ENCODE measurements around the gene PET117. TPM values are rescaled to one million over a fixed set of nuclear protein-coding genes. Genes with fewer than 3 reads are reported as not detected.

PET117 gene
- total and polyA plus RNA-seq, 2 donors (not counting 3 experiments of a cell fraction or from before 2014, with no cell fraction given) = 4.6 to 11.4 TPM

DNA sequence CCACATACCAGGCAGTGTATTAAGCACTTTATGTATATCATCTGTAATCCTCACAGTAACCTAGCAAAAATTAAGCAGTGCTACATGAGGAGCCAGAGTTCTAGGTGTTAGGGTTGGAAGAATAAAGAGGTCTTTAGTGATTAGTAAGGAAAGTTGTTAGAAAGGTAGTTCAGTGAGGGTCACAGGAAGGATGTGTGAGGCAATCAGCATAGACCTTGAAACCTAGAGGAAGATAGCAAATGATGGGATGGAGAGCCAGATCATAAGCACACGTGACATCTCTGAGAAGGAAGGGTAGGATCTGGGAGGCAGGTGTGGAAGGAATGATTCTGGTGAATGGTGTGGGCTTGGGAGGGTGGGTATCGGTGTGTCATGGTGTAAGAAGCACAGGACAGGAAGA, 2.2 kb downstream of the PET117 start:
- intact Hi-C loops (cut with micrococcal nuclease) = loop anchor here (5.0 to 10.0 kb wide), 4 partner anchors 82 to 447 kb away; partner anchors contain the start of genes DTD1, DZANK1, MGME1 and POLR3F
- peaks cover 11% of the 10 kb centered on the region for H3K4me1 ChIP-seq (ENCODE audit: control insufficient read depth, extremely low read depth, insufficient read depth, low read length)
- peaks cover 21% of the 10 kb centered on the region for H3K79me2 ChIP-seq (ENCODE audit: control insufficient read depth, insufficient read depth, low read length)
- no peaks in the 10 kb centered on the region for H4K20me1 ChIP-seq (replicated peaks; ENCODE audit: control insufficient read depth, extremely low read depth, insufficient read depth, low read length)
- no peaks in the 10 kb centered on the region for H3K9me1 ChIP-seq (replicated peaks; ENCODE audit: control insufficient read depth, extremely low read depth, insufficient read depth, low read length)
- dilution Hi-C loops (cut with MboI; ENCODE audit: extremely low pct_ligation_motif_present, low sequenced_read_pairs) = no loop called here
- no peak for DNase-seq (ENCODE audit: low read depth, low spot score)
- H3K9me3 ChIP-seq (replicated peaks; ENCODE audit: control insufficient read depth, insufficient read depth, low read length) = no peaks in the 10 kb centered on the region
- H3K4me2 ChIP-seq (ENCODE audit: insufficient read depth, low read length) = no peak overlapping the region
- no peak overlapping the region for H3K4me3 ChIP-seq (replicated peaks in 1 of 3; ENCODE audit: insufficient read depth in 1 of 3, low read depth in 1 of 3, low read length in 3 of 3)
- peaks cover 3 to 6% of the 10 kb centered on the region in 2 experiments for H3K36me3 ChIP-seq (ENCODE audit: control insufficient read depth in 2 of 2, extremely low read depth in 1 of 2, insufficient read depth in 2 of 2, low read length in 2 of 2)
- TF ChIP-seq MYC (IDR thresholded peaks at IDR 0.05; ENCODE audit: low read depth, low read length) = no peak
- TF ChIP-seq, protein P1, sequence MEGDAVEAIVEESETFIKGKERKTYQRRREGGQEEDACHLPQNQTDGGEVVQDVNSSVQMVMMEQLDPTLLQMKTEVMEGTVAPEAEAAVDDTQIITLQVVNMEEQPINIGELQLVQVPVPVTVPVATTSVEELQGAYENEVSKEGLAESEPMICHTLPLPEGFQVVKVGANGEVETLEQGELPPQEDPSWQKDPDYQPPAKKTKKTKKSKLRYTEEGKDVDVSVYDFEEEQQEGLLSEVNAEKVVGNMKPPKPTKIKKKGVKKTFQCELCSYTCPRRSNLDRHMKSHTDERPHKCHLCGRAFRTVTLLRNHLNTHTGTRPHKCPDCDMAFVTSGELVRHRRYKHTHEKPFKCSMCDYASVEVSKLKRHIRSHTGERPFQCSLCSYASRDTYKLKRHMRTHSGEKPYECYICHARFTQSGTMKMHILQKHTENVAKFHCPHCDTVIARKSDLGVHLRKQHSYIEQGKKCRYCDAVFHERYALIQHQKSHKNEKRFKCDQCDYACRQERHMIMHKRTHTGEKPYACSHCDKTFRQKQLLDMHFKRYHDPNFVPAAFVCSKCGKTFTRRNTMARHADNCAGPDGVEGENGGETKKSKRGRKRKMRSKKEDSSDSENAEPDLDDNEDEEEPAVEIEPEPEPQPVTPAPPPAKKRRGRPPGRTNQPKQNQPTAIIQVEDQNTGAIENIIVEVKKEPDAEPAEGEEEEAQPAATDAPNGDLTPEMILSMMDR (IDR thresholded peaks at IDR 0.05; ENCODE audit: extremely low read depth in 1 of 2, insufficient read depth in 1 of 2, low read depth in 1 of 2, low read length in 2 of 2) = no peak
- no peak for TF ChIP-seq MAX (IDR thresholded peaks at IDR 0.05; ENCODE audit: insufficient read depth, insufficient read length)
- TF ChIP-seq GATA2 (IDR thresholded peaks at IDR 0.05; ENCODE audit: insufficient read depth, insufficient read length, low read depth, low read length) = no peak
- TF ChIP-seq POLR2A (IDR thresholded peaks at IDR 0.05; ENCODE audit: low read depth, low read length) = no peak
- no peak for TF ChIP-seq POLR2AphosphoS5 (IDR thresholded peaks at IDR 0.05; ENCODE audit: insufficient read depth, low read depth, low read length)
- TF ChIP-seq FOS (IDR thresholded peaks at IDR 0.05; ENCODE audit: borderline replicate concordance, insufficient read depth, low read length) = no peak
- TF ChIP-seq JUN (IDR thresholded peaks at IDR 0.05; ENCODE audit: borderline replicate concordance, insufficient read depth, insufficient read length, low read depth) = no peak
- no peak for TF ChIP-seq EZH2 (IDR thresholded peaks at IDR 0.05; ENCODE audit: borderline replicate concordance, low read depth, low read length, severe bottlenecking)
- no peak for FAIRE-seq
- no peak overlapping the region for H3K9ac ChIP-seq (replicated peaks; ENCODE audit: extremely low read depth, insufficient read depth, low read length)
- no TSS peak for BruUV-seq (replicated peaks)
- H3K27me3 ChIP-seq (ENCODE audit: control insufficient read depth in 2 of 2, insufficient read depth in 2 of 2, low read length in 2 of 2) = no peaks in the 10 kb centered on the region
- CTCF ChIA-PET = no interaction called here
- no peak overlapping the region for H2AFZ ChIP-seq (ENCODE audit: low read depth, low read length)
- no peak overlapping the region for H3K27ac ChIP-seq (ENCODE audit: insufficient read depth, low read depth, low read length)
- POLR2A ChIA-PET = no interaction called here

Data from endothelial cell of umbilical vein (primary cell).